Colon (tissue), 2 donors: ENCODE results near the gene NALCN.

Experiments
- FAIRE-seq: peaks from 2 replicates; lab custom pipeline; 2012; peaks lifted over from hg19 to GRCh38; lab: Jason Lieb, UNC
- donor health status: control.
- donor health status: control.

Gene NALCN

DNA sequence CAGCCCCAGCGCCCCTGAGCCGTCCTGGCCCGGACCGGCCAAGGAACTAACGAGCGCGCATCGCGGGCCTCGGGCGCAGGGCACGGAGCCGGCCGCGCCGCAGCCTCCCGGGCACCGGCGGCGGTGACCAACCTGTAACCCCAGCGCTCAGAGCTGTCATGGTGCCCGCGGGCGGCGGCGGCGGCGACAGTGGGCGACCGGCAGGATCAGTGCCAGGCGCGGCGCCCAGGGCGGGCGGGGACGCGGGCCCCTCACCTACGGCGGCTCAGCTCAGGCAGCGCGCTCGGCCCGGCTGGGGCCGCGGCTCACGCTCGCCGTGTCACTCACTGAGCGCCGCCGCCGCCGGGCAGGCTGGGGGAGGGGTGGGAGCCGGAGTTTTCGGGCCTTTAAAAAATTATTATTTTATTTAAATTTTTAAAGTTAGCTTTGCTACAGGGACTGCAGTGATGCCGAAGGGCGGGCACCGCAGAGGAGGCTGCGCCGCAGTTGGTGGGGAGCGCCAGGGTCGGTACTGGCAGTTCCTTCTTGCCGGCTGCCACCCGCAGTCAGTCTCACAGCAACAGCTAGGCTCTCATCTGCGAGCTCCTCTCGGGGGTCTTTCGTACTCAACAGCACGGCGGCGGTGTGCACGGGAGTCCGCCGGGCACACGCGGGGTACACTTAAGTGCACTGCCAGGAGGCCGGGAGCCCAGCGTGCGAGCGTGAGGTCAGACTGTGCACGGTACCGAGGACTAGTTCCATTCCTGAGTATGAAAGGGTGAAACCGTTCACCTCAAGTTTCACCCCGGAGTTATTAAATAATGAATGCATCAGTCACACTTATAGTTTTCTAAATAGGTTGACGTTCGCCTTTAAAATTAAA, at the start of gene NALCN:
NALCN (minus strand) TSS at position 328 of the 862 bp plus-strand sequence. CDS start 17,382 bp downstream, outside the sequence.
- FAIRE-seq, result no peak

- FAIRE-seq, result no peak
Measured at GRCh38 chr13:101465877-101466276, 49.6 kb upstream of the NALCN start.

DNA sequence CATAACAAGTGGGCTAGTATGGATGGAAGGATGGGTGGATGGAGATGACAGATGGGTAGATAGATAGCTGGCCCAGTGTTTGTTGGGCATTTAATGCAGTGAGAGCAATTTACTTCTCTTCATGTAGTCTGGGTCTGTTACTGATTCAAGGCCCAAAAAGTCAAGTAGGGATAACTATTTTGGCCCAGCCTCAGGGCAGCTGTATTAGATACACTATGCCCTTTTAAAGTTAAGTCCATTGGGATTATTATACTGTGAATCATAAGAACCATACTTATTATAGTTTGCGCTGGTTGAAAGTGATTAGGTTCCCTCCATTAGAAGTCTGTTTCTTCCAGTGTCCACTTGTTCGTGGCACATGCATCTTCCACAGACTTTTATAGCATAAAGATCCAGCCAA, 40.9 kb upstream of the NALCN start:
- FAIRE-seq, result no peak

DNA sequence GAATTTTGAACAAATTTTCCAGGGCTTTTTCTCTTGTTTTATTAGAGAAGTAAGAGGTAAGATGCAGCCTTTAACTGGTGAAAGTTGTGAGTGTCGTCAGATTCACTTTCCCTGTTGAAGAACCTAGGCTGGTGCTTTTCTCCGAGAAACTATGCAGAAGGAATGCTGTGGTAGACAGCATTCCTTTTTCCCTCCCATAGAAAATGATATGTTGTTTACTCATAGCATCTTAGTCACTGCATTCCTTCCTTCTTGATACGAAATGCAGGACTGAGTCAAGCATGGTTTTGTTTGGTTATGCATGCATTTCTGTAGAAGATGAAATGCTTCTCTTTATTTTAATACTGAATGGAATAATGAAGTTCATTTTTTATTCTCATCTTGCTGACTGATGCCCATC, 39.6 kb upstream of the NALCN start:
- FAIRE-seq, result no peak

DNA sequence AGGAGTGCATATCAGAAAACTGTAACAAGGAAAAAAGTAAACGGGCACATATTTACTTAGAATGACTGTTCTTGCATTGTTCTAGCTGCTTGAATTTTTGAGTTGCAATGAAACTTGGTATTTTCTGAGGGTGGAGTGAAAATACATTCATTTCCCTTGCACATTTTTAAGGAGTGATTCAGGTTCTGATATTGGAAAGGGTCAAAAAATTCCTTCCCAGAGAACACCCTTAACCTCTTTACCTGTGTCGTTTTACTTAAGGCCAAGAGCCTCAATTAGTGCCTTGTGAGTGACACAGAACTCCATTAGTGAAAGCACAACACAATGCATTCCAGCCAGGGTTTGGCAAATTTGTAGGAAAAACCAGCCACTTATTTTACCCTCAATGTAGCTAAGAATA, 38.5 kb upstream of the NALCN start:
- no peak for FAIRE-seq

GRCh38 chr13:101453784-101454201, 37.5 kb upstream of the NALCN start:
- no peak for FAIRE-seq

DNA sequence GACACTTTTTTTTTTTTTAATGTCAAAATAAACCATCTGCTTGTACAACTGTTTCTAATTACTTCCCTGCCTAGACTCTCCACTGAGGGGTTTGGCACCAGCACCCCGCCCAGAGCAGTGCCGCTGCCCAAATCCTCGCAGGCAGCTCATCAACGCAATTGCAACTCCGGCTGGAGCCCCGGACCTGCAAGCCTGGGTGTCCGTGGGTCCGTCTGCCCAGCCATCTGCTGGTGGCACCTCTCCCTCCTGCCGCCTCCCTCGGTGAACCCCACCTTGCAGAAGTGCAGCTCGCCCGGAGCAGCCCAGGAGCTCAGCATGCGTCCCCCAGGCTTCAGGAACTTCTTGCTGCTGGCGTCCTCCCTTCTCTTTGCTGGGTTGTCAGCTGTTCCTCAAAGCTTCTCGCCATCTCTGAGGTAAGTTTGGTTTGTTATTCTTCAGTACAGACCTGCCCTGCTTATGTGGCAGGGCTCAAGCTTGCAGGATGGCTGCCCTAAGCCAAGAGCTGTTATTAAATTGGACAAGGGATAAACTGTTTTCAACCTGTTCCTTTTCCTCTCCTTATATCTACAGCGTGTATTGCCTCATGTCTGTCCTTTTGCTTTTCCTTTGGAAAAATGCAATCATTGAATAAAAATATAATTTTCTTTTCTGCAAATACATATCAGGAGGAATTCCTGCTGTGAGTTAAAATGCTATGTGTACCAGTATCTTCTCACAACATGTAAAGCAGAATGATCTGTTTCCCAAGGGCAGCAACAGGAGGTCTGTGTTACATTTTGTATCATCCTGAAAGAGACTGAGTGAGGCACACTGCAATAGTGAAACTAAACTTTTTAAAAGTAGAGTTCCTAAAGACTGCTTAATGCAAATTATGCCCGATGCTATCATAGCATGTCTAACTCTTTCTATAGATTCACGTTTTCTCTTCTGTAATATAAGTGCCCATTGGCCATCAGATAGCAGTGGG, 36.5 kb upstream of the NALCN start, which contains the start of gene ITGBL1:
ITGBL1 (plus strand) TSS at position 157 of the 967 bp plus-strand sequence; CDS start at position 316, 159 bp downstream.
- no peak for FAIRE-seq

GRCh38 chr13:101451641-101452040, 35.3 kb upstream of the NALCN start:
- FAIRE-seq, result no peak

DNA sequence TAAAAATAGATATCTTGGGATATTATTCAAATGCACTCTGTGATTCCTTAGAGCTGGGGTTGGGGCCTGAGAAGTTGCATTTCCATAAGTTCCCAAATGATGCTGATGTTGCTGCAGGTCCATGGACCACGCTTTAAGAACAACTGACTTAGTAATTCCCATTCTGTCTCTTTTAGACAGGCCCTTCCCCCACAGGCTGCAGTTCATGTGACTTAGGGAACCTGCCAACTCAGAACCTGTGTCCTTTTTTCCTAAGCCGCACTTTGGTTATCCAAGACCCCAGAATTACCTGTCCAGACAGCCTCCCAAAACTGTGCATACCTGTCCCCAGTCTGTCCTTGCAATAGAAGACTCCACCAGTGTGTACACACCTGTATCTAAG, 34.4 kb upstream of the NALCN start:
- FAIRE-seq, result no peak

DNA sequence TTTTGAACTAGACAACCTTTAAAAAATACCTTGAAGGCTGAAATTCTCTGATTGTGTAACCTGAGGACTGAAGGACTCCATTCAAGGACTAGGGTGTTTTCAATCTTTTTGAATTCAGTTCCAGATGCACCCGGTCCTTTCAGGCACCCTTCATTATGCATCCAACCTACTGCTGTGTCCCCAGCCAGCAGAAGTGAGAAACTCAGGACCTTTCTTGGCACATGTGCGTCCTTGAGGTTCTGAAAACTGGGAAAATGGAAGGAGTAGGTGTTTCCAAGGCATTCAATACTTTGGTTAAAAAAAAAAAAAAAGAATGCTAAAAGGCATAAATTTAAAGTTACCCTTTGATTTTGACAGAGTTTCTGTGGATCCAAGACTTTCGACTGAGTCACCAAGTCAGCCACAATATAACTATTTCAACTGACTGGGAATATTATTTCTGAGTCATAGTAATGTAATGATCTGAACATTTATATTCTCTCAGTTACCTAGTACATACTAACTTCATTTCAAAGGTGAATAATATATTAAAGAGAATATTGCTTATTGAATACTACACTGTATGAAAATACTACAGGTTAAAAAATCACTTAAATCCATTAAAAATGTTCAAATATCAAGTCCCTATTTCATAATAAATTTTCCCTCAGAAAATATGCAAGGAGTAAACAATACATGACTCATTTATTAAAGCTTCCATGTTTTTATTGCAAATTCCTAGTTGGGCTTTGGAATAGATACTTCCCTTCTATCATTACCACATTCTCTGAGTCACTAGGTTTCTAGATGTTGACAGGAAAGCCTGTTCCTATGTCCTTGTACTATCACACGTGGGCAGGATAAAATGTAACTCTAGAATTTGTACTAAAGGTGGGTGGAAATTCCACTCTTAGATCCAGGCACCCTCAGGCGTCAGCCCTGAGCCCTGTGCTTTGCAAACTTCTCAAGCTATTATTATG, 33.8 kb upstream of the NALCN start:
- no peak for FAIRE-seq

- FAIRE-seq, result no peak
Measured at GRCh38 chr13:101447852-101448251, 31.5 kb upstream of the NALCN start.

DNA sequence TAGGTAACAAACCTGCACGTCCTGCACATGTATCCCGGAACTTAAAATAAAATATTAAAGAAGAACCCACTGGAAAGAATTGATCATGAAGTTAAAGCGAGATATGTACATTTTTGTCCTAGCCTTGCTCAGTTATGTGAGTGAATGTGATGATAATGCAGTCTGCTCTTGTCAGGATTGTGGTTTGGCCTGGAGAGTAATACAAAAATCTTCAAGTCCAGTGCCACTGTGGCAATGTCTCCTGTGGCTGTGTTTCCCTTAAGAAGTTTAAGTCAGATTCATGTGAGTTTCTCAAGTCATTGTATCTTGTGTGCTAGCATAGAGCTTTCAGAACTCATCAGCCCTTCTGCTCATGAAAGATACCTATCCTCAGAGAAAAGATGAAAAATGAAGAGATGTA, 18.2 kb upstream of the NALCN start:
- FAIRE-seq, result no peak

GRCh38 chr13:101433895-101434294, 17.6 kb upstream of the NALCN start:
- FAIRE-seq, result no peak

DNA sequence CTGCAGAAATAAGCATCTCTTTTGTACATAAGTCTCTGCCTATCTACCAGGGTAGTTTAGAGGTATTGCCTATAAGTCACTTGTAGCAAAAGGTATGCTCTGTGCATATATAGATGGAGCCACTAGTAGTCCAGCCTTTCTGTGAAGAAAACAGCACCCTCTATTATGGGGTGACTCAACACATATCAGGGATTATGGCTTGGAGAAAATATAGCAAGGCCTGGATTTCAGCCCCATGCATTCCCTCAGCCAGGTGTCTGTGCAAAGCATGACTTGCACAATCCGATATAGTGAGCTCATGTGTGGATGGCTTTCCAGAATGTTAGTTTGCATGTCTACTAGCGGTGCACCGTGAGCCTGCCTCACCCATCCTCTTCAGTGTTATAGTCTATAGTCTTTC, 13.4 kb upstream of the NALCN start:
- FAIRE-seq, result no peak

- FAIRE-seq, result no peak
Measured at GRCh38 chr13:101425623-101426022, 9.3 kb upstream of the NALCN start.

DNA sequence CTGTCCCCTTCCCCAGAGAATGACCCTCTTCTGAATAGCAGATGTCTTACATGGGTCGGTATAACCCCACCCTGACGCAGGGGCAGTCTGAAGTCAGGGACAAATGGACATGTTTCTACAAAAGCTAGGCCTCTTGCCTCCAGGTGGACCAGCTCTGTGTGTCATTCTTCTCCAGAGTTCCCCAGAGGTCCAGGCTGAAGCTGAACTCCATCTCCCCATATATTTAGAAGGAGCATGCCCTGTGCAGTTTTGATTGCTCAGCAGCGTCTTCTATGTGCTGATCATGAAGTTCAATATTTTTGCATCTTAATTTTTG, 8.8 kb upstream of the NALCN start:
- no peak for FAIRE-seq

- FAIRE-seq, result no peak
Measured at GRCh38 chr13:101424381-101425155, 8.3 kb upstream of the NALCN start.

GRCh38 chr13:101423872-101424271, 7.6 kb upstream of the NALCN start:
- no peak for FAIRE-seq

- FAIRE-seq, result no peak
Measured at GRCh38 chr13:101417501-101417900, 1.2 kb upstream of the NALCN start.

GRCh38 chr13:101417043-101417406, 717 bp upstream of the NALCN start:
- no peak for FAIRE-seq
